Omental fat pad (tissue), 4 donors: Measurements from ENCODE around the gene YAP1. TPM values are rescaled to one million over a fixed set of nuclear protein-coding genes. Genes with fewer than 3 reads are reported as not detected.
"Not testable (repeated sequence)": the region's sequence is repeated elsewhere in the genome, so short reads cannot be mapped to it uniquely, and the experiment has no call there.

Experiments used
- ATAC-seq: fragments of 150-250 bp; one replicate; pipeline ENCODE4 v1.9.1; 2016; ENCODE audit warnings: mild to moderate bottlenecking, moderate library complexity; ENCODE audit not compliant: low FRiP score
- DNase-seq: peaks from one replicate; pipeline ENCODE4 v3.0.0-alpha.2; 2019; ENCODE audit warnings: low spot score
- CTCF ChIP-seq, 3 donors: fragments of 450-650 bp; IDR thresholded peaks; one replicate each; pipeline ENCODE4 v1.5.1; 2016 to 2017; ENCODE audit warnings: antibody characterized with exemption in 3 of 3, mild to moderate bottlenecking in 3 of 3, moderate library complexity in 2 of 3
- total RNA-seq, 4 donors: library from RNA; depleted of rRNA; stranded (reverse); fragments of >200 nt; gene quantifications; one replicate each; pipeline ENCODE4 v1.1.0, GENCODE V29; 2016

The YAP1 gene
- total RNA-seq, 4 donors from 2014 or later, result 102 to 152 (median 130) TPM

- DNase-seq, result no peak
- ATAC-seq, result no peak
- TF ChIP-seq CTCF (IDR thresholded peaks at IDR 0.05), result no peak
These were observed 84.7 kb downstream of the YAP1 start for GRCh38 chr11:102194990-102195389.

DNA sequence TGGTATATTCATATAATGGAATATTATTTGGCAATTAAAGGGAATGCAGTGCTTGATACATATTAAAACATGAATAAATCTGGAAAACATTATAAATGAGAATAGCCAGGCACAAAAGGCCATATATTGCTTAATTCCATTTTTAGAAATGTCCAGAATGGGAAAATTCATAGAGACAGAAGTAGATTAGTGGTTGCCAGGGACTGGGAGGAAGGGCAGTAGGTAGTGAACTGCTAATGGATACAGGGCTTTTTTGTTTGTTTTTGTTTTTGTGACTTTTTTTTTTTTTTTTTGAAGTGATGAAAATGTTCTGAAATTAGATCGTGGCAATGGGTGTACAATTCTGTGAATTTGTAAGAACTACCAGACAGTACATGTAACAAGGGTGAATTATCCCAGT lies 86.1 kb downstream of the YAP1 start:
- no peak for DNase-seq
- no peak for ATAC-seq
- TF ChIP-seq CTCF (IDR thresholded peaks at IDR 0.05), result no peak

- no peak for TF ChIP-seq CTCF (IDR thresholded peaks at IDR 0.05)
- ATAC-seq (no peak), DNase-seq (no peak)
These were observed 86.6 kb downstream of the YAP1 start for GRCh38 chr11:102196816-102197215.

DNA sequence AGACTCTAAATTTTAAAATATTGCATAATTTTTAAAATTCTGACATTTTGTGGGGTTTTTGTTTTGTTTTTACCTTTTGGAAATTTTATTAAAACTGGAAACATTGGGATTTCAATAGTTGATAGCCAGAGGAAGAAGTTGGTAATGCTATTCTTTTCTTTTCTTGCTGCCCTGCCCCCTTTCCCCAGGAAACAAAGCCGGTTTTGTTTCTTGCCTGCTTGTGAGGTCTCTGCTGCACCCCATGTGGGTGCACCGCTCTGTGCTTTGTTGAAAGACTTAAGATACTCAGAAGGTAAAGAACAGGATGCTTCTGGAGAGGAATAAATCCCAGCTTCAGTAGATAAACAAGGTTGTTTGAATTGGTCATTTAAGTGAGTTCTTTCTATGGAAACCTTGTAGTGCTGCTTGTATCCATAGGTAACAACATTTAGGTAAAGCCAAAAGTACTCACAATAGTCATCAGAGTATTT lies 87.5 kb downstream of the YAP1 start:
- no peak for ATAC-seq
- no peak for DNase-seq

GRCh38 chr11:102199673-102200072 lies 89.4 kb downstream of the YAP1 start:
- DNase-seq (no peak), ATAC-seq (no peak)
- no peak for TF ChIP-seq CTCF (IDR thresholded peaks at IDR 0.05)

More for the DNA sequence above, 87.5 kb downstream of the YAP1 start:
- TF ChIP-seq CTCF (IDR thresholded peaks at IDR 0.05), result no peak

GRCh38 chr11:102200325-102200724 lies 90.1 kb downstream of the YAP1 start:
- not testable (repeated sequence) for ATAC-seq, DNase-seq

GRCh38 chr11:102201776-102202175 lies 91.5 kb downstream of the YAP1 start:
- no peak for TF ChIP-seq CTCF (IDR thresholded peaks at IDR 0.05)
- DNase-seq (no peak), ATAC-seq (no peak)

DNA sequence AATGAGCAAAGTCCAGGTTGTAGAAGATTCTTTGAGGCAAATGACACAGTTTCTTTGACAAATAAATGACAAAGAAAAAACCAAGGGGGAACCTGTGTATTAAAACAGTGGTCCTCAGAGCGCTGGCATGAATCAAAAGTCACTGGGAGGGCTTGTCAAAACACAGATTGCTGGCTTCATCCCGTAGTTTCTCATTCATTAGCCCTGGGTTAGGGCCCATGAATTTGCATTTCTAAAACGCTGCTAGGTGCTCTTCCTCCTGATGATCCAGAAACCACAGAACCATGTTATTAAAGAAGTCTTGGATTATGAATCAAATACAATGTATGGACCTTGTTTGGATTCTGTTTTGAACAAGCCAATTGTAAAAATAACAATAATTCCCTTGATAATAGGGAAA lies 92.7 kb downstream of the YAP1 start:
- DNase-seq (no peak), ATAC-seq (no peak)
- no peak for TF ChIP-seq CTCF (IDR thresholded peaks at IDR 0.05)
